Endothelial cell of umbilical vein (primary cell): Measurements from ENCODE around the gene FNDC3A. TPM values are rescaled to one million over a fixed set of nuclear protein-coding genes. Genes with fewer than 3 reads are reported as not detected.

Source experiments
- BruUV-seq: library from RNA; stranded (reverse); fragments of 400-500 nt; replicated peaks from 2 replicates; lab custom pipeline; 2021; lab: Mats Ljungman, UMichigan
- CTCF ChIA-PET: fragments of 300-600, 350-600 bp; sonication (Branson Sonifier 250); formaldehyde crosslinking; loops from one replicate; lab custom pipeline; 2021; ENCODE audit warnings: antibody characterized with exemption, inconsistent platforms; lab: Charles Lee
- POLR2A ChIA-PET: fragments of 300-600, 350-600 bp; sonication (Branson Sonifier 250); formaldehyde crosslinking; loops from one replicate; lab custom pipeline; 2021; ENCODE audit warnings: antibody characterized with exemption, inconsistent platforms; lab: Charles Lee
- DNase-seq: peaks from one replicate; pipeline ENCODE4 v3.0.0-alpha.2; 2011; ENCODE audit warnings: low read depth, low spot score
- FAIRE-seq: peaks from 2 replicates; lab custom pipeline; 2011; peaks lifted over from hg19 to GRCh38; lab: Jason Lieb, UNC
- H2AFZ ChIP-seq: 2 replicates; pipeline ENCODE4 v1.6.0; 2012; ENCODE audit warnings: low read depth, low read length, control low read depth, inconsistent platforms
- H3K27ac ChIP-seq: 2 replicates; pipeline ENCODE4 v1.5.1; 2011; ENCODE audit warnings: low read depth, mild to moderate bottlenecking, control low read depth, low read length, moderate library complexity; ENCODE audit not compliant: insufficient read depth
- H3K27me3 ChIP-seq, 2 experiments: 2 replicates each; pipeline versions ENCODE4 v1.6.0 to v1.6.1; 2011; ENCODE audit warnings: low read length in 2 of 2, mixed read lengths in 1 of 2; ENCODE audit not compliant: control insufficient read depth in 2 of 2, insufficient read depth in 2 of 2
- H3K36me3 ChIP-seq, 2 experiments: 2 replicates in 1 of 2; 3 replicates in 1 of 2; pipeline ENCODE4 v1.5.1; 2011; ENCODE audit warnings: low read length in 2 of 2, mild to moderate bottlenecking in 1 of 2, moderate library complexity in 1 of 2; ENCODE audit not compliant: control insufficient read depth in 2 of 2, insufficient read depth in 2 of 2; ENCODE audit errors: extremely low read depth in 1 of 2
- H3K4me1 ChIP-seq: 3 replicates; pipeline ENCODE4 v1.5.1; 2011; ENCODE audit warnings: mild to moderate bottlenecking, low read length; ENCODE audit not compliant: control insufficient read depth, insufficient read depth; ENCODE audit errors: extremely low read depth
- H3K4me2 ChIP-seq: 2 replicates; pipeline ENCODE4 v1.6.1; 2011; ENCODE audit warnings: low read length, control low read depth, mixed read lengths; ENCODE audit not compliant: insufficient read depth
- H3K4me3 ChIP-seq, 3 experiments: fragments of 200-600 bp in 1 of 3; sonication (generic), shearing (Covaris generic) in 1 of 3; replicated peaks in 1 of 3; 2 replicates each; pipeline ENCODE4 v1.5.1; 2011 to 2016; ENCODE audit warnings: control low read depth in 3 of 3, low read length in 3 of 3, mild to moderate bottlenecking in 2 of 3, inconsistent platforms in 1 of 3, low read depth in 1 of 3, moderate library complexity in 1 of 3; ENCODE audit not compliant: insufficient read depth in 1 of 3
- H3K79me2 ChIP-seq: 2 replicates; pipeline ENCODE4 v1.6.0; 2012; ENCODE audit warnings: low read length, inconsistent platforms; ENCODE audit not compliant: control insufficient read depth, insufficient read depth
- H3K9ac ChIP-seq: replicated peaks from 2 replicates; pipeline ENCODE3; 2011; ENCODE audit warnings: low read length, control low read depth; ENCODE audit not compliant: insufficient read depth; ENCODE audit errors: extremely low read depth
- H3K9me1 ChIP-seq: replicated peaks from 3 replicates; pipeline ENCODE4 v1.6.0; 2011; ENCODE audit warnings: mild to moderate bottlenecking, low read length; ENCODE audit not compliant: control insufficient read depth, insufficient read depth; ENCODE audit errors: extremely low read depth
- H3K9me3 ChIP-seq: replicated peaks from 2 replicates; pipeline ENCODE4 v1.5.1; 2012; ENCODE audit warnings: low read length, inconsistent platforms; ENCODE audit not compliant: control insufficient read depth, insufficient read depth
- H4K20me1 ChIP-seq: replicated peaks from 2 replicates; pipeline ENCODE3; 2011; ENCODE audit warnings: mild to moderate bottlenecking, low read length; ENCODE audit not compliant: control insufficient read depth, insufficient read depth; ENCODE audit errors: extremely low read depth
- EZH2 ChIP-seq: IDR thresholded peaks from 2 replicates; pipeline ENCODE4 v1.6.1; 2012; ENCODE audit warnings: borderline replicate concordance, low read depth, mild to moderate bottlenecking, moderate library complexity, low read length, inconsistent platforms; ENCODE audit not compliant: severe bottlenecking
- FOS ChIP-seq: IDR thresholded peaks from 2 replicates; pipeline ENCODE4 v1.6.1; 2011; ENCODE audit warnings: mild to moderate bottlenecking, low read length, moderate library complexity, borderline replicate concordance; ENCODE audit not compliant: insufficient read depth
- GATA2 ChIP-seq: IDR thresholded peaks from 2 replicates; pipeline ENCODE4 v1.7.0; 2011; ENCODE audit warnings: low read depth, mild to moderate bottlenecking, moderate library complexity, mixed read lengths, low read length; ENCODE audit not compliant: insufficient read length, insufficient read depth
- JUN ChIP-seq: IDR thresholded peaks from 2 replicates; pipeline ENCODE4 v1.6.1; 2011; ENCODE audit warnings: borderline replicate concordance, low read depth; ENCODE audit not compliant: insufficient read length, insufficient read depth
- MYC ChIP-seq: IDR thresholded peaks from one replicate; pipeline ENCODE4 v1.6.1; 2011; ENCODE audit warnings: mild to moderate bottlenecking, low read depth, low read length
- POLR2A ChIP-seq: IDR thresholded peaks from 2 replicates; pipeline ENCODE4 v1.6.1; 2012; ENCODE audit warnings: low read depth, mild to moderate bottlenecking, control low read depth, low read length
- POLR2AphosphoS5 ChIP-seq: IDR thresholded peaks from 2 replicates; pipeline ENCODE4 v1.6.1; 2012; ENCODE audit warnings: low read depth, mild to moderate bottlenecking, control low read depth, low read length, moderate library complexity; ENCODE audit not compliant: insufficient read depth
- dilution Hi-C: fragments of 300-500 bp; cut with MboI; formaldehyde crosslinking; loops from one replicate; pipeline ENCODE4 v1.15.0; 2019; ENCODE audit warnings: low sequenced_read_pairs; ENCODE audit not compliant: extremely low pct_ligation_motif_present
- intact Hi-C: fragments of 100-400 bp; cut with micrococcal nuclease; formaldehyde crosslinking; loops from one replicate; pipeline ENCODE4 v1.10.0; 2022
- polyA plus RNA-seq, 4 experiments: library from polyadenylated mRNA; depleted of rRNA in 3 of 4; stranded (reverse) in 3 of 4; unstranded in 1 of 4; fragments of >200 nt; gene quantifications; 2 replicates each; pipeline versions ENCODE4 v1.2.1 to v1.2.3, GENCODE V29; 2011 to 2012; ENCODE audit warnings: missing spikeins in 1 of 4
- total RNA-seq: library from RNA; stranded (reverse); gene quantifications from 2 replicates; pipeline ENCODE4 v1.2.3, GENCODE V29; 2021
- TF ChIP-seq, protein P1 (sequence below): IDR thresholded peaks from 2 replicates; pipeline ENCODE4 v1.6.1; 2011; ENCODE audit not compliant: insufficient read depth, insufficient read length
- TF ChIP-seq, protein P2 (sequence below), 2 donors: IDR thresholded peaks; 1 replicate in 1 of 2; 2 replicates in 1 of 2; pipeline ENCODE4 v1.5.1; 2011; ENCODE audit warnings: low read length in 2 of 2, mild to moderate bottlenecking in 2 of 2, moderate library complexity in 2 of 2, control low read depth in 1 of 2, inconsistent platforms in 1 of 2, low read depth in 1 of 2; ENCODE audit not compliant: insufficient read depth in 1 of 2; ENCODE audit errors: extremely low read depth in 1 of 2

The FNDC3A gene
- total and polyA plus RNA-seq, 2 donors (not counting 3 experiments of a cell fraction or from before 2014, with no cell fraction given), result 26.3 to 50.8 TPM

DNA sequence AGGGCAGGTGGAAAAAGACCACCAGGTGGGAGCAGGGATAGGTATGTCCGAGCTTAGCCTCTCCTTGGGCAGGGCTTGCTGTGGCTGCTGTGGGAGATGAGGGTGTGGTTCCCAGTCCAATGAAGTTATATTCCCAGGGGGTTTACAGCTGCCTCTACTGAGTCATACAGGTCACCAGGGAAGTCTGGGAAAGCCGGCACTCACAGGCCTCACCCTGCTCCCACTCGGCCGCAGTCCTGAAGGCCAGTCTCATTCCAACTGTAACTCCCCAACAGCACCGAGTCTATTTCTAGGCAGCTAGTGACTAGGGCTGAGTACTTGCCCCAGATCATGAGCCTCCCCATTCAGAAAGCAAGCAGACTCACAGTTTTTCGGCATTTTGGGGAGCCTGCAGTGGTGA lies 77.1 kb downstream of the FNDC3A start:
- Histone ChIP-seq H3K9me1 (no peaks in the 10 kb centered on the region), H3K79me2 (peaks cover 2% of the 10 kb centered on the region), H4K20me1 (no peaks in the 10 kb centered on the region), H3K4me3 (no peak overlapping the region), H3K4me2 (no peak overlapping the region), H3K4me1 (no peaks in the 10 kb centered on the region), H2AFZ (no peak overlapping the region), H3K27me3 (no peaks in the 10 kb centered on the region), H3K36me3 (no peaks in the 10 kb centered on the region), H3K9me3 (no peaks in the 10 kb centered on the region), H3K27ac (no peak overlapping the region), H3K9ac (no peak overlapping the region)
- intact Hi-C loops, result no loop called here
- CTCF ChIA-PET, result no interaction called here
- FAIRE-seq (no peak), DNase-seq (no peak)
- dilution Hi-C loops, result no loop called here
- BruUV-seq, result no TSS peak
- POLR2A ChIA-PET, result no interaction called here
- TF ChIP-seq POLR2A (no peak), JUN (no peak), POLR2AphosphoS5 (no peak), FOS (no peak), GATA2 (no peak), MYC (no peak), EZH2 (no peak)
- TF ChIP-seq, protein P1, sequence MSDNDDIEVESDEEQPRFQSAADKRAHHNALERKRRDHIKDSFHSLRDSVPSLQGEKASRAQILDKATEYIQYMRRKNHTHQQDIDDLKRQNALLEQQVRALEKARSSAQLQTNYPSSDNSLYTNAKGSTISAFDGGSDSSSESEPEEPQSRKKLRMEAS, result no peak
- TF ChIP-seq, protein P2, sequence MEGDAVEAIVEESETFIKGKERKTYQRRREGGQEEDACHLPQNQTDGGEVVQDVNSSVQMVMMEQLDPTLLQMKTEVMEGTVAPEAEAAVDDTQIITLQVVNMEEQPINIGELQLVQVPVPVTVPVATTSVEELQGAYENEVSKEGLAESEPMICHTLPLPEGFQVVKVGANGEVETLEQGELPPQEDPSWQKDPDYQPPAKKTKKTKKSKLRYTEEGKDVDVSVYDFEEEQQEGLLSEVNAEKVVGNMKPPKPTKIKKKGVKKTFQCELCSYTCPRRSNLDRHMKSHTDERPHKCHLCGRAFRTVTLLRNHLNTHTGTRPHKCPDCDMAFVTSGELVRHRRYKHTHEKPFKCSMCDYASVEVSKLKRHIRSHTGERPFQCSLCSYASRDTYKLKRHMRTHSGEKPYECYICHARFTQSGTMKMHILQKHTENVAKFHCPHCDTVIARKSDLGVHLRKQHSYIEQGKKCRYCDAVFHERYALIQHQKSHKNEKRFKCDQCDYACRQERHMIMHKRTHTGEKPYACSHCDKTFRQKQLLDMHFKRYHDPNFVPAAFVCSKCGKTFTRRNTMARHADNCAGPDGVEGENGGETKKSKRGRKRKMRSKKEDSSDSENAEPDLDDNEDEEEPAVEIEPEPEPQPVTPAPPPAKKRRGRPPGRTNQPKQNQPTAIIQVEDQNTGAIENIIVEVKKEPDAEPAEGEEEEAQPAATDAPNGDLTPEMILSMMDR (IDR thresholded peaks at IDR 0.05; ENCODE audit: extremely low read depth in 1 of 2, insufficient read depth in 1 of 2, low read depth in 1 of 2, low read length in 2 of 2), result no peak
